Nephron progenitor cell (in vitro differentiated cells): ENCODE data around the gene SIM2.
A peak's percentile ranks its signal among the peaks of the same experiment; 100 is the strongest.

Source experiments
- DNase-seq: peaks from one replicate; pipeline ENCODE4 v3.0.0; 2021
- H3K27ac Mint-ChIP-seq: 2 replicates; pipeline ENCODE4 v1.8.0; 2021; ENCODE audit warnings: mild to moderate bottlenecking, moderate library complexity, mixed read lengths
- H3K27me3 Mint-ChIP-seq: 2 replicates; pipeline ENCODE4 v1.8.0; 2021; ENCODE audit warnings: mild to moderate bottlenecking, low read depth, mixed read lengths; ENCODE audit not compliant: poor library complexity
- H3K36me3 Mint-ChIP-seq: 2 replicates; pipeline ENCODE4 v1.8.0; 2021; ENCODE audit warnings: low read depth, mixed read lengths
- H3K4me1 Mint-ChIP-seq: 2 replicates; pipeline ENCODE4 v1.8.0; 2021; ENCODE audit warnings: mixed read lengths
- H3K4me3 Mint-ChIP-seq: 2 replicates; pipeline ENCODE4 v1.8.0; 2021; ENCODE audit warnings: mild to moderate bottlenecking, moderate library complexity, mixed read lengths
- H3K9me3 Mint-ChIP-seq: 2 replicates; pipeline ENCODE4 v1.8.0; 2021; ENCODE audit warnings: mild to moderate bottlenecking, moderate library complexity, mixed read lengths
- TF ChIP-seq, protein P1 (sequence below): fragments of 200-600 bp; sonication (generic); IDR thresholded peaks from 2 replicates; pipeline ENCODE4 v1.5.0; 2021; ENCODE audit warnings: antibody characterized with exemption

SIM2 gene

DNA sequence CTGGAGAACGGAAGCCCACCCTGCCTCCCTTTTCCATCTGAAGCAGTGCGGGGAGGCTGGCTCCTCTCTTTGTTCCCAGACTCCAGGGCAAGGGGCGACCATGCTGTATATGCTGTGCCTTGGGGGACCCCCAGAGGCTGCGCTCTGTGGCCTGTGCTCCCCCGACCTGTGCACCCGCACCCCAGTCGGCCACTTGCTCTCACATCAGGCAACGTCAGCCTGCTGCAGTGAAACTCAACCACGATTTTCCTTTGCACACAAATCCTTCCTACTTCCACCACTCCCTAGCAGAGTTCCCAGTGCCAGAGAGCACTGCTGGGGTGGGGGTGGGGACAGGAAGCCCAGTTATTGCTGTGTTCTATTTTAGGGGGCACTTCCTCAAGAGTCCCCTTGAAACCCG lies 52.5 kb downstream of the SIM2 start:
- DNase-seq: no peak
- Mint-ChIP-seq H3K36me3 (peaks cover 19% of the 10 kb centered on the region), H3K9me3 (no peaks in the 10 kb centered on the region), H3K4me1 (peaks cover 73% of the 10 kb centered on the region), H3K4me3 (no peak overlapping the region), H3K27me3 (peaks cover 31% of the 10 kb centered on the region), H3K27ac (peak overlapping the region; percentile 51)
- TF ChIP-seq, protein P1, sequence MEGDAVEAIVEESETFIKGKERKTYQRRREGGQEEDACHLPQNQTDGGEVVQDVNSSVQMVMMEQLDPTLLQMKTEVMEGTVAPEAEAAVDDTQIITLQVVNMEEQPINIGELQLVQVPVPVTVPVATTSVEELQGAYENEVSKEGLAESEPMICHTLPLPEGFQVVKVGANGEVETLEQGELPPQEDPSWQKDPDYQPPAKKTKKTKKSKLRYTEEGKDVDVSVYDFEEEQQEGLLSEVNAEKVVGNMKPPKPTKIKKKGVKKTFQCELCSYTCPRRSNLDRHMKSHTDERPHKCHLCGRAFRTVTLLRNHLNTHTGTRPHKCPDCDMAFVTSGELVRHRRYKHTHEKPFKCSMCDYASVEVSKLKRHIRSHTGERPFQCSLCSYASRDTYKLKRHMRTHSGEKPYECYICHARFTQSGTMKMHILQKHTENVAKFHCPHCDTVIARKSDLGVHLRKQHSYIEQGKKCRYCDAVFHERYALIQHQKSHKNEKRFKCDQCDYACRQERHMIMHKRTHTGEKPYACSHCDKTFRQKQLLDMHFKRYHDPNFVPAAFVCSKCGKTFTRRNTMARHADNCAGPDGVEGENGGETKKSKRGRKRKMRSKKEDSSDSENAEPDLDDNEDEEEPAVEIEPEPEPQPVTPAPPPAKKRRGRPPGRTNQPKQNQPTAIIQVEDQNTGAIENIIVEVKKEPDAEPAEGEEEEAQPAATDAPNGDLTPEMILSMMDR: no peak

DNA sequence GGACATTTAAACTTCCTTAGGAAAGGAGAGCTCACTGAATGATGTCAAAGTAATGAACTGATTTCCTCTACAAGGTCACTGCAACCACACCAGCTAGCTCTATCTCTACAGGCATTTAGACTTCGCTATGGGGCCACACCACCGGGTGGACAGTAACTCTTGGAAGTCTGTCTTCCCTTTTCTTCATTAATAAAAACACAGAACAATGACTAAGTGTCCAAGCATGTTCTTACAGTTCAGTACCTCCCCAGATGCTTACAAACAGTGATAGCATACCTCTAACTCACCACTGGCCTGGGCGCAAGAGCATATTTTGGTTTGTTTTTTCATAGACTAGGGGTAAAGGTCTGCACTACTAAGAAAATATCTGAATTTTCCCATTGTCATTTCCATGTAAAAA lies 54.6 kb downstream of the SIM2 start:
- Mint-ChIP-seq H3K4me1 (peaks cover 76% of the 10 kb centered on the region), H3K9me3 (no peaks in the 10 kb centered on the region), H3K27me3 (peaks cover 16% of the 10 kb centered on the region), H3K27ac (peak overlapping the region; percentile 36), H3K36me3 (peaks cover 23% of the 10 kb centered on the region), H3K4me3 (no peak overlapping the region)
- DNase-seq: no peak
- TF ChIP-seq, protein P1: no peak

DNA sequence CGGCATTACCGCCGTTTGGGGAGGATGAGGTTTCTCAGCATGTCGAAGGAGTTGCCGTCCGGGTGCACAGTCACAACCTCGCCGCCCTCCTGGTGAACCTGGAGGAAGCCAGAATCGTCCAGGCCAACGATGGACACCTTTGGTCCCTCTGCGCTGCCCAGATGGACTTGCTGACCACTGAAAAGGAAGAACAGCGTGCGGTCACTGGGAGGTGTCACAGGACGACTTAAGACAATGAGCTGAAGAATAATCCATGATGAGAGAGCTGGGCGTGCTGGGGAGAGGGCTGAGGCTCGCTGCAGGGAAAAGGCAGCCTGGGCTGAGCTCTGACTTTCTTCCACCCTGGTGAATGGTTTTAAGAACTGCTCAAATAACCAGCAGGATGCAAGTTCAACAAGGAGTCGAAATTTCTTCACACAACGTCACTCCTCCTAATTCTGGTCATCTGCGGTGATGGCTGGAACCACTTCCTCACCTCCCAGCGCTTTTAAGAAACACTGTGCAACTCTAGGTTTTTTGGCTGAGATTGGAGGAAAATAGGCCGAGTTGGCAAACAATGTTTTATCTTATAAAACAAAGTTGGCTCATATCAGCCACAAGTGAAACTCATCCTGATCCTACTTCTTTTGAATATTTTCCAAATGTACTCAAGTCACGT lies 55.5 kb downstream of the SIM2 start:
- Mint-ChIP-seq H3K4me1 (peaks cover 74% of the 10 kb centered on the region), H3K9me3 (no peaks in the 10 kb centered on the region), H3K36me3 (peaks cover 23% of the 10 kb centered on the region), H3K27ac (no peak overlapping the region), H3K4me3 (no peak overlapping the region), H3K27me3 (peaks cover 8% of the 10 kb centered on the region)
- TF ChIP-seq, protein P1: no peak
- DNase-seq: no peak

DNA sequence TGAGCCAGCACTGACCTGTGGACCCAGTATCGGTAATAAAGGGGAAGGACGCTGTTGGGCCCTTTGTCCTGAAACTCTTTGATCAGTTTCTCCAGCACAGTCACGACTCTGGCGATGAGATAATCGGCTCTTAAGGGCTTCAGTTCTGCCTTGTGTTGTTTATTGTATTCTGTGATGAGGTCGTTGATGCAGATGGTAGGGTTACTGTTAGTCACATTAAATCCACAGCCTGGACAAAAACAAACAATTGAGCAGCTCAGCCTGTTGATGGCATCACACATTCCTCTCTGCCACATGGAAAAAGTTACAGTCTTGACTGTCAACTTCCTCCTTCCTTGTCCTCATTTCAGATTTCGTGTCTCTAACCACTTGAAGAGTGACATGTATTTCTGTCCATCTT lies 57.6 kb downstream of the SIM2 start:
- Mint-ChIP-seq H3K4me1 (peaks cover 75% of the 10 kb centered on the region), H3K4me3 (no peak overlapping the region), H3K36me3 (peaks cover 23% of the 10 kb centered on the region), H3K27me3 (no peaks in the 10 kb centered on the region), H3K9me3 (no peaks in the 10 kb centered on the region), H3K27ac (no peak overlapping the region)
- DNase-seq: no peak
- TF ChIP-seq, protein P1: no peak

DNA sequence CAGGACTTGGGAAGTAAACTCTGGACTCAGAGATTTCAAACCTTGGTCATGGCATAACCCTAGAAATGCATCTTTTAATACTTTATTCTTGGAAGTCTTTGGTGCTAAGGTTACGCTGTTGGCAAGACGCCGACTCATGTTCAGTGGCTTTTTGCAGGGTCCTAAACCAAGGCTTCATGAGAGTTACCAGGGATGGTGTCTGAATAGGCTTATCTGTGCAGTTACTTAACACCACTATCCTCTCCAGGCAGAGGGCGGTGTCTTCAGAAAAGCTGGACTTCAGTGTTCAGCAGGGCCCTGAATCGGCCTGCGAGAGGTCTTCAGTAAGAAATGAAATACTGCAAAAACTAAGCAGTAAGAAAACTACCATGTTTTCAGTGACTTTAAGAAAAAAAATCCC lies 58.3 kb downstream of the SIM2 start:
- Mint-ChIP-seq H3K27ac (no peak overlapping the region), H3K36me3 (peaks cover 23% of the 10 kb centered on the region), H3K9me3 (no peaks in the 10 kb centered on the region), H3K27me3 (no peaks in the 10 kb centered on the region), H3K4me3 (no peak overlapping the region), H3K4me1 (peaks cover 76% of the 10 kb centered on the region)
- TF ChIP-seq, protein P1: no peak
- DNase-seq: no peak

DNA sequence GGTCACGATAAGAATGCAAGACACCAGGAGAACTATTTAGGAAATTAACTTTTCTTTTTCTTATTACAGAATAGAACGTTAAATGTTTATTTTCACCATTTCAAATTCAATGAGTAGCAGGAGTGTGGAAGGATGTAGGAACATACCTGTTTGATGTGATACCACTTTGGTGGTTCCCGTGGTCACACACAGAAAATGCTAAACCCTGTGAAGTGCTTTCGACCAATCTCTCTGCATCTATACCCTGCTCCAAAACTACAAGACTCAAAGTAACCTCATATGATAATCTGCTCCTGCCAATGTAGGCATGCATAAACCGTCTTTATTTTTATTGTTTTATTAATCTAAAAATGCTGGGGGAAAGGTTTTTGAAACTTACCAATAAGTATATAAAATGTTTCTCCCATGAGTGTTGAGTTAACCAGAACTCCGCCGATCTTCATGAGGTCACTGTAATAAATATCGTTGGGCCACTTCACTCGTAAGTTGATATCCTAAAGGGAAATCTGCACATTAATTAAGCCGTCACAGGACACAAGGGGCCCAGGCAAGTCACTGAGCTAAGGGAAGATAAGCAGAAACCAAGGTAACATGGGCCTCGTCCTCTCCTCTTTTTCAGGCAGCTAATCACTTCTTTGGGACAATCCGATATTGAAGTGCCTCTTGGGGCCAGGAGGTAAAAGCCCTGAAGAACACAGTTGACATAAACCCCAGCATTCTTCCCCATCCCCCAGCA lies 60.6 kb downstream of the SIM2 start:
- Mint-ChIP-seq H3K9me3 (no peaks in the 10 kb centered on the region), H3K4me1 (peaks cover 68% of the 10 kb centered on the region), H3K27ac (peak overlapping the region; percentile 93), H3K4me3 (peak overlapping the region; percentile 2), H3K27me3 (no peaks in the 10 kb centered on the region), H3K36me3 (peaks cover 14% of the 10 kb centered on the region)
- DNase-seq: no peak
- TF ChIP-seq, protein P1: no peak
